ENCODE results near the gene DMC1. TPM values are rescaled to one million over a fixed set of nuclear protein-coding genes. Genes with fewer than 3 reads are reported as not detected.

Gene DMC1
- total RNA-seq, 1 experiment from 2014 or later, result 3.2 TPM

DNA sequence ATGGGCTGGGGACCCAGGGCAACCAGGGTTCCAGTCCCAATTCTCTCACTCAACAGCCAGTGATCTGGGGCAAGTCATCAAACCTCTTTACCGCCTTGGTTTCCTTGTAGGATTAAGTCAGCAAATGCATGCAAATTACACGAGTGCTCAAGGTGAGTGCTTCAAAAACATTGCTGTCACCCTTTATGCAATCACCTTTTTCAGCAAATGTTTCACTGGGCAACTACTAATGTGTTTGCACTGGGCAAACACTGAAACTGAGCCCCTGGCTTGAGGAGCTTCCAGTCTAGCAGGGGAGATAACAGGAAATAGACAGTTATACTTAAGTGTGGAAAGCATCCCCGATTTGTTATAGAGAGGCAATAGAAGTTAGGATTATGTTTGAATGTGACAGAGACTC is 37.7 kb upstream of the DMC1 start:
- ChIA-PET POLR2A (no interaction called here), CTCF (no interaction called here)
- Histone ChIP-seq H3K4me1 (ENCODE audit: control insufficient read depth, insufficient read depth, low read length) (peaks cover 9% of the 10 kb centered on the region), H3K9me3 (ENCODE audit: control insufficient read depth, insufficient read depth, low read depth, low read length) (no peaks in the 10 kb centered on the region), H3K27ac (ENCODE audit: low read length) (no peak overlapping the region), H3K4me3 (ENCODE audit: low read depth in 2 of 2, low read length in 2 of 2) (no peak overlapping the region), H3K27me3 (ENCODE audit: control insufficient read depth, insufficient read depth, low read length) (no peaks in the 10 kb centered on the region), H3K36me3 (ENCODE audit: control insufficient read depth, insufficient read depth, low read length) (no peaks in the 10 kb centered on the region)
- in situ Hi-C loops (cut with HindIII; ENCODE audit: low pct_unique_long_range_greater_than_20kb, low sequenced_read_pairs) (no loop called here), intact Hi-C loops (cut with micrococcal nuclease; ENCODE audit: unreplicated experiment) (no loop called here)
- no TSS peak for BruUV-seq (replicated peaks)
- no peak for DNase-seq (ENCODE audit: low read depth, low spot score)
- no peak for ATAC-seq
- TF ChIP-seq, protein P1, sequence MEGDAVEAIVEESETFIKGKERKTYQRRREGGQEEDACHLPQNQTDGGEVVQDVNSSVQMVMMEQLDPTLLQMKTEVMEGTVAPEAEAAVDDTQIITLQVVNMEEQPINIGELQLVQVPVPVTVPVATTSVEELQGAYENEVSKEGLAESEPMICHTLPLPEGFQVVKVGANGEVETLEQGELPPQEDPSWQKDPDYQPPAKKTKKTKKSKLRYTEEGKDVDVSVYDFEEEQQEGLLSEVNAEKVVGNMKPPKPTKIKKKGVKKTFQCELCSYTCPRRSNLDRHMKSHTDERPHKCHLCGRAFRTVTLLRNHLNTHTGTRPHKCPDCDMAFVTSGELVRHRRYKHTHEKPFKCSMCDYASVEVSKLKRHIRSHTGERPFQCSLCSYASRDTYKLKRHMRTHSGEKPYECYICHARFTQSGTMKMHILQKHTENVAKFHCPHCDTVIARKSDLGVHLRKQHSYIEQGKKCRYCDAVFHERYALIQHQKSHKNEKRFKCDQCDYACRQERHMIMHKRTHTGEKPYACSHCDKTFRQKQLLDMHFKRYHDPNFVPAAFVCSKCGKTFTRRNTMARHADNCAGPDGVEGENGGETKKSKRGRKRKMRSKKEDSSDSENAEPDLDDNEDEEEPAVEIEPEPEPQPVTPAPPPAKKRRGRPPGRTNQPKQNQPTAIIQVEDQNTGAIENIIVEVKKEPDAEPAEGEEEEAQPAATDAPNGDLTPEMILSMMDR (IDR thresholded peaks at IDR 0.05), result no peak
- TF ChIP-seq POLR2AphosphoS5 (IDR thresholded peaks at IDR 0.05; ENCODE audit: low read depth, low read length) (no peak), REST (IDR thresholded peaks at IDR 0.05; ENCODE audit: insufficient read depth in 1 of 2, low read depth in 2 of 2, low read length in 1 of 2) (no peak), TCF7L2 (IDR thresholded peaks at IDR 0.05; ENCODE audit: low read depth, low read length) (no peak), SIN3A (IDR thresholded peaks at IDR 0.05; ENCODE audit: borderline replicate concordance, insufficient read depth, low read depth, low read length) (no peak)

- no peak overlapping the region for H3K27ac ChIP-seq (ENCODE audit: low read length)
- peaks cover 9% of the 10 kb centered on the region for H3K4me1 ChIP-seq (ENCODE audit: control insufficient read depth, insufficient read depth, low read length)
- DNase-seq (ENCODE audit: low read depth, low spot score) (no peak), ATAC-seq (no peak)
- no peaks in the 10 kb centered on the region for H3K9me3 ChIP-seq (ENCODE audit: control insufficient read depth, insufficient read depth, low read depth, low read length)
- H3K27me3 ChIP-seq (ENCODE audit: control insufficient read depth, insufficient read depth, low read length), result no peaks in the 10 kb centered on the region
- H3K4me3 ChIP-seq (ENCODE audit: low read depth in 2 of 2, low read length in 2 of 2), result no peak overlapping the region
- H3K36me3 ChIP-seq (ENCODE audit: control insufficient read depth, insufficient read depth, low read length), result no peaks in the 10 kb centered on the region
- ChIA-PET POLR2A (no interaction called here), CTCF (no interaction called here)
- no TSS peak for BruUV-seq (replicated peaks)
- in situ Hi-C loops (cut with HindIII; ENCODE audit: low pct_unique_long_range_greater_than_20kb, low sequenced_read_pairs) (no loop called here), intact Hi-C loops (cut with micrococcal nuclease; ENCODE audit: unreplicated experiment) (no loop called here)
- no peak for TF ChIP-seq REST (IDR thresholded peaks at IDR 0.05; ENCODE audit: insufficient read depth in 1 of 2, low read depth in 2 of 2, low read length in 1 of 2)
- no peak for TF ChIP-seq POLR2AphosphoS5 (IDR thresholded peaks at IDR 0.05; ENCODE audit: low read depth, low read length)
- TF ChIP-seq TCF7L2 (IDR thresholded peaks at IDR 0.05; ENCODE audit: low read depth, low read length), result no peak
- TF ChIP-seq, protein P1 (IDR thresholded peaks at IDR 0.05), result no peak
- no peak for TF ChIP-seq SIN3A (IDR thresholded peaks at IDR 0.05; ENCODE audit: borderline replicate concordance, insufficient read depth, low read depth, low read length)
These were observed 32.2 kb upstream of the DMC1 start for GRCh38 chr22:38602166-38602565.
